HG02678 (cell line): ENCODE results near the gene REG1B.

ENCODE experiments used
- ATAC-seq: cut with Tn5 transposase; IDR thresholded peaks from one replicate; pipeline ENCODE4 v1.9.1; 2021; ENCODE audit warnings: mild to moderate bottlenecking, moderate library complexity; ENCODE audit not compliant: unreplicated experiment

The REG1B gene

GRCh38 chr2:79087785-79088364 lies at the start of gene REG1B:
REG1B (minus strand) TSS chr2:79087993; CDS start chr2:79087612, 381 bp downstream.
- ATAC-seq, result no peak

- no peak for ATAC-seq
These were observed 43.9 kb upstream of the REG1B start for GRCh38 chr2:79131687-79132086.

GRCh38 chr2:79129804-79130203 lies 42.0 kb upstream of the REG1B start:
- ATAC-seq, result no peak

GRCh38 chr2:79129260-79129659 lies 41.5 kb upstream of the REG1B start:
- ATAC-seq, result no peak

- ATAC-seq, result no peak
These were observed 40.6 kb upstream of the REG1B start for GRCh38 chr2:79128406-79128805.

GRCh38 chr2:79125721-79125985 lies 37.9 kb upstream of the REG1B start:
- no peak for ATAC-seq

- no peak for ATAC-seq
These were observed 37.3 kb upstream of the REG1B start for GRCh38 chr2:79124907-79125720.

- ATAC-seq, result no peak
These were observed 34.9 kb upstream of the REG1B start for GRCh38 chr2:79122676-79123075.

GRCh38 chr2:79120194-79120713 lies 32.5 kb upstream of the REG1B start, which contains the start of gene REG1A:
REG1A (plus strand) TSS chr2:79120488; CDS start chr2:79120862, 374 bp downstream.
- ATAC-seq, result no peak

- no peak for ATAC-seq
These were observed 29.5 kb upstream of the REG1B start for GRCh38 chr2:79116997-79117928.

GRCh38 chr2:79114797-79115494 lies 27.2 kb upstream of the REG1B start:
- no peak for ATAC-seq

GRCh38 chr2:79112269-79112668 lies 24.5 kb upstream of the REG1B start:
- no peak for ATAC-seq

- no peak for ATAC-seq
These were observed 17.5 kb upstream of the REG1B start for GRCh38 chr2:79105259-79105658.

- no peak for ATAC-seq
These were observed 15.4 kb upstream of the REG1B start for GRCh38 chr2:79103214-79103613.

- ATAC-seq, result no peak
These were observed 13.2 kb upstream of the REG1B start for GRCh38 chr2:79101024-79101423.

- no peak for ATAC-seq
These were observed 12.5 kb upstream of the REG1B start for GRCh38 chr2:79100285-79100684.

GRCh38 chr2:79099140-79099686 lies 11.4 kb upstream of the REG1B start:
- no peak for ATAC-seq

GRCh38 chr2:79097843-79098242 lies 10.1 kb upstream of the REG1B start:
- ATAC-seq, result no peak

GRCh38 chr2:79090693-79091092 lies 2.9 kb upstream of the REG1B start:
- no peak for ATAC-seq

- ATAC-seq, result no peak
These were observed 1.5 kb downstream of the REG1B start for GRCh38 chr2:79086255-79086654.
